GM18861 (cell line): Measurements from ENCODE around the gene QRFPR.
"Not testable (repeated sequence)": the region's sequence is repeated elsewhere in the genome, so short reads cannot be mapped to it uniquely, and the experiment has no call there.

Source experiments
- ATAC-seq: cut with Tn5 transposase; IDR thresholded peaks from one replicate; pipeline ENCODE4 v1.9.1; 2021; ENCODE audit not compliant: unreplicated experiment

The QRFPR gene

GRCh38 chr4:121340247-121340646 is 40.6 kb downstream of the QRFPR start:
- ATAC-seq: no peak

GRCh38 chr4:121339824-121340223 is 41.0 kb downstream of the QRFPR start:
- ATAC-seq: no peak

GRCh38 chr4:121339307-121339706 is 41.5 kb downstream of the QRFPR start:
- ATAC-seq: no peak

GRCh38 chr4:121338518-121338917 is 42.3 kb downstream of the QRFPR start:
- ATAC-seq: no peak

GRCh38 chr4:121336706-121337105 is 44.1 kb downstream of the QRFPR start:
- ATAC-seq: no peak

GRCh38 chr4:121330180-121330665 is 50.6 kb downstream of the QRFPR start:
- no peak for ATAC-seq

GRCh38 chr4:121326597-121326996 is 54.2 kb downstream of the QRFPR start:
- ATAC-seq: no peak

GRCh38 chr4:121324331-121324730 is 56.5 kb downstream of the QRFPR start:
- no peak for ATAC-seq

GRCh38 chr4:121321466-121321865 is 59.4 kb downstream of the QRFPR start:
- ATAC-seq: no peak

- no peak for ATAC-seq
Observed at GRCh38 chr4:121316091-121316490, 64.7 kb downstream of the QRFPR start.

GRCh38 chr4:121313430-121313829 is 67.4 kb downstream of the QRFPR start:
- ATAC-seq: not testable (repeated sequence)

GRCh38 chr4:121308828-121309227 is 72.0 kb downstream of the QRFPR start:
- no peak for ATAC-seq

GRCh38 chr4:121308328-121308663 is 72.5 kb downstream of the QRFPR start:
- ATAC-seq: no peak

- peak; percentile 86 for ATAC-seq
Observed at GRCh38 chr4:121307445-121308327, 73.1 kb downstream of the QRFPR start.

GRCh38 chr4:121306931-121307330 is 73.9 kb downstream of the QRFPR start:
- ATAC-seq: peak; percentile 29

GRCh38 chr4:121304893-121305292 is 75.9 kb downstream of the QRFPR start:
- peak; percentile 29 for ATAC-seq

- ATAC-seq: no peak
Observed at GRCh38 chr4:121299367-121299766, 81.5 kb downstream of the QRFPR start.

GRCh38 chr4:121283319-121283718 is 97.5 kb downstream of the QRFPR start:
- no peak for ATAC-seq

- ATAC-seq: no peak
Observed at GRCh38 chr4:121280425-121280824, 100.4 kb downstream of the QRFPR start.

GRCh38 chr4:121278811-121279368 is 101.9 kb downstream of the QRFPR start:
- ATAC-seq: peak; percentile 93
